HUES64 (cell line): Measurements from ENCODE around the gene GPER1.

Experiments
- H3K27ac ChIP-seq: 2 replicates; pipeline ENCODE4 v1.7.0; 2013; ENCODE audit warnings: low read depth, low read length, inconsistent platforms
- H3K27me3 ChIP-seq: 2 replicates; pipeline ENCODE4 v1.6.1; 2013; ENCODE audit warnings: mild to moderate bottlenecking, low read length; ENCODE audit not compliant: insufficient read depth
- H3K36me3 ChIP-seq: 2 replicates; pipeline ENCODE4 v1.6.1; 2013; ENCODE audit warnings: mild to moderate bottlenecking, low read length; ENCODE audit not compliant: insufficient read depth
- H3K4me1 ChIP-seq: 2 replicates; pipeline ENCODE4 v1.6.1; 2013; ENCODE audit warnings: mild to moderate bottlenecking, low read length, moderate library complexity; ENCODE audit not compliant: insufficient read depth
- H3K4me3 ChIP-seq: 2 replicates; pipeline ENCODE4 v1.5.1; 2013; ENCODE audit warnings: mild to moderate bottlenecking, low read length, moderate library complexity
- H3K9ac ChIP-seq: 2 replicates; pipeline ENCODE4 v1.6.1; 2013; ENCODE audit warnings: mild to moderate bottlenecking, low read depth, low read length
- H3K9me3 ChIP-seq: 2 replicates; pipeline ENCODE4 v1.6.1; 2013; ENCODE audit warnings: low read depth, low read length; ENCODE audit not compliant: insufficient read depth
- WGBS: fragments of 150-250, 120-280 bp; methylation state at CpG from one replicate; pipeline ENCODE4 v1.1.7; 2013; ENCODE audit warnings: missing lambda C conversion rate; 5-methylcytosine and 5-hydroxymethylcytosine counted together

GPER1 gene

GRCh38 chr7:1054861-1055450 is 33.0 kb upstream of the GPER1 start:
- peaks cover 6% of the 10 kb centered on the region; the same call in 1 of the 2 replicates for H3K36me3 ChIP-seq
- no peaks in the 10 kb centered on the region for H3K9me3 ChIP-seq
- peaks cover 10% of the 10 kb centered on the region for H3K4me1 ChIP-seq
- no peaks in the 10 kb centered on the region for H3K27me3 ChIP-seq
- 91% methylated on average over 32 of the region's 32 CpGs for WGBS
- no peak overlapping the region for H3K4me3 ChIP-seq
- no peak overlapping the region for H3K9ac ChIP-seq
- H3K27ac ChIP-seq: no peak overlapping the region

GRCh38 chr7:1055491-1055955 is 32.4 kb upstream of the GPER1 start:
- Histone ChIP-seq H3K36me3 (peaks cover 6% of the 10 kb centered on the region; the same call in 1 of the 2 replicates), H3K9me3 (no peaks in the 10 kb centered on the region), H3K4me3 (no peak overlapping the region), H3K9ac (no peak overlapping the region), H3K27ac (no peak overlapping the region), H3K4me1 (peaks cover 16% of the 10 kb centered on the region), H3K27me3 (no peaks in the 10 kb centered on the region)
- 94% methylated on average over 15 of the region's 15 CpGs for WGBS

GRCh38 chr7:1055956-1056784 is 31.7 kb upstream of the GPER1 start:
- Histone ChIP-seq H3K9me3 (no peaks in the 10 kb centered on the region), H3K4me1 (peaks cover 21% of the 10 kb centered on the region), H3K27me3 (no peaks in the 10 kb centered on the region), H3K4me3 (no peak overlapping the region), H3K36me3 (peaks cover 6% of the 10 kb centered on the region; the same call in 1 of the 2 replicates), H3K9ac (no peak overlapping the region), H3K27ac (no peak overlapping the region)
- 90% methylated on average over 34 of the region's 36 CpGs for WGBS

- H3K9me3 ChIP-seq: no peaks in the 10 kb centered on the region
- peaks cover 6% of the 10 kb centered on the region; the same call in 1 of the 2 replicates for H3K36me3 ChIP-seq
- peaks cover 21% of the 10 kb centered on the region for H3K4me1 ChIP-seq
- 94% methylated on average over 27 of the region's 27 CpGs for WGBS
- H3K27me3 ChIP-seq: no peaks in the 10 kb centered on the region
- no peak overlapping the region for H3K9ac ChIP-seq
- H3K4me3 ChIP-seq: no peak overlapping the region
- no peak overlapping the region for H3K27ac ChIP-seq
These were observed 31.0 kb upstream of the GPER1 start for GRCh38 chr7:1056785-1057410.

GRCh38 chr7:1057416-1058291 is 30.3 kb upstream of the GPER1 start:
- H3K4me3 ChIP-seq: no peak overlapping the region
- 96% methylated on average over 62 of the region's 62 CpGs for WGBS
- H3K4me1 ChIP-seq: peaks cover 18% of the 10 kb centered on the region
- peaks cover 6% of the 10 kb centered on the region; the same call in 1 of the 2 replicates for H3K36me3 ChIP-seq
- H3K9me3 ChIP-seq: no peaks in the 10 kb centered on the region
- no peak overlapping the region for H3K27ac ChIP-seq
- H3K27me3 ChIP-seq: no peaks in the 10 kb centered on the region
- H3K9ac ChIP-seq: no peak overlapping the region

- Histone ChIP-seq H3K9me3 (no peaks in the 10 kb centered on the region), H3K4me1 (peaks cover 11% of the 10 kb centered on the region; the same call in 1 of the 2 replicates), H3K27ac (no peak overlapping the region), H3K9ac (no peak overlapping the region), H3K36me3 (peaks cover 6% of the 10 kb centered on the region; the same call in 1 of the 2 replicates), H3K27me3 (no peaks in the 10 kb centered on the region), H3K4me3 (no peak overlapping the region)
- whole genome bisulfite sequencing: 97% methylated on average over 12 of the region's 13 CpGs
These were observed 29.6 kb upstream of the GPER1 start for GRCh38 chr7:1058311-1058710.

GRCh38 chr7:1058821-1059199 is 29.1 kb upstream of the GPER1 start:
- H3K36me3 ChIP-seq: peaks cover 6% of the 10 kb centered on the region; the same call in 1 of the 2 replicates
- WGBS: 93% methylated on average over 10 of the region's 10 CpGs
- H3K9ac ChIP-seq: no peak overlapping the region
- peaks cover 11% of the 10 kb centered on the region; the same call in 1 of the 2 replicates for H3K4me1 ChIP-seq
- no peak overlapping the region for H3K4me3 ChIP-seq
- no peak overlapping the region; the same call in 1 of the 2 replicates for H3K27ac ChIP-seq
- H3K27me3 ChIP-seq: no peaks in the 10 kb centered on the region
- H3K9me3 ChIP-seq: no peaks in the 10 kb centered on the region

- H3K9me3 ChIP-seq: no peaks in the 10 kb centered on the region
- peak overlapping the region; percentile 38 for H3K4me3 ChIP-seq
- no peak overlapping the region; the same call in 1 of the 2 replicates for H3K27ac ChIP-seq
- peaks cover 11% of the 10 kb centered on the region; the same call in 1 of the 2 replicates for H3K4me1 ChIP-seq
- peak overlapping the region; percentile 37; the same call in 1 of the 2 replicates for H3K9ac ChIP-seq
- H3K27me3 ChIP-seq: no peaks in the 10 kb centered on the region
- peaks cover 6% of the 10 kb centered on the region; the same call in 1 of the 2 replicates for H3K36me3 ChIP-seq
- WGBS: 6% methylated on average over 53 of the region's 55 CpGs
These were observed 28.5 kb upstream of the GPER1 start for GRCh38 chr7:1059200-1060091.

GRCh38 chr7:1060315-1061072 is 27.4 kb upstream of the GPER1 start:
- Histone ChIP-seq H3K9ac (peak overlapping the region; percentile 37; the same call in 1 of the 2 replicates), H3K36me3 (peaks cover 6% of the 10 kb centered on the region; the same call in 1 of the 2 replicates), H3K9me3 (no peaks in the 10 kb centered on the region), H3K4me1 (peaks cover 13% of the 10 kb centered on the region; the same call in 1 of the 2 replicates), H3K4me3 (peak overlapping the region; percentile 38), H3K27ac (peak overlapping the region; percentile 24; the same call in 1 of the 2 replicates), H3K27me3 (no peaks in the 10 kb centered on the region)
- WGBS: 49% methylated on average over 35 of the region's 35 CpGs
